Gastrocnemius medialis (tissue), 4 donors: Measurements from ENCODE around the gene FZD2. TPM values are rescaled to one million over a fixed set of nuclear protein-coding genes. Genes with fewer than 3 reads are reported as not detected.

Experiments
- ATAC-seq, 2 donors: fragments of 150-250 bp; one replicate each; pipeline ENCODE4 v1.9.1; 2016
- DNase-seq, 2 donors: peaks; one replicate each; pipeline ENCODE4 v3.0.0-alpha.2; 2019
- H3K27ac ChIP-seq, 4 donors: fragments of 200-600 bp; sonication (generic); 1 replicate in 1 of 4; 2 replicates in 3 of 4; pipeline ENCODE4 v1.5.1; 2016 to 2018; ENCODE audit warnings: mild to moderate bottlenecking in 2 of 4, moderate library complexity in 1 of 4
- H3K27me3 ChIP-seq, 3 donors: fragments of 200-600 bp; sonication (generic) in 2 of 3; 1 replicate in 1 of 3; 2 replicates in 2 of 3; pipeline versions ENCODE4 v1.5.1 to v1.6.0; 2016 to 2019; ENCODE audit warnings: mild to moderate bottlenecking in 1 of 3, moderate library complexity in 1 of 3
- H3K36me3 ChIP-seq, 2 donors: fragments of 200-600 bp; sonication (generic) in 1 of 2; one replicate each; pipeline ENCODE4 v1.5.1; 2017 to 2018
- H3K4me1 ChIP-seq, 2 donors: fragments of 200-600 bp; sonication (generic) in 1 of 2; one replicate each; pipeline ENCODE4 v1.5.1; 2016 to 2017; ENCODE audit warnings: mild to moderate bottlenecking in 2 of 2
- H3K4me3 ChIP-seq, 4 donors: fragments of 200-600 bp; sonication (generic) in 3 of 4; 1 replicate in 1 of 4; 2 replicates in 3 of 4; pipeline ENCODE4 v1.5.1; 2016 to 2019; ENCODE audit warnings: mild to moderate bottlenecking in 2 of 4
- H3K9me3 ChIP-seq, 3 donors: fragments of 200-600 bp; sonication (generic) in 2 of 3; 1 replicate in 1 of 3; 2 replicates in 2 of 3; pipeline ENCODE4 v1.5.1; 2016 to 2019
- CTCF ChIP-seq, 5 experiments: fragments of 450-650 bp in 3 of 5; fragments of 200-600 bp in 2 of 5; sonication (generic) in 2 of 5; IDR thresholded peaks in 4 of 5; conservative IDR thresholded peaks in 1 of 5; 1 replicate in 4 of 5; 2 replicates in 1 of 5; pipeline ENCODE4 v1.5.1; 2016 to 2019; ENCODE audit warnings: antibody characterized with exemption in 5 of 5, mild to moderate bottlenecking in 3 of 5, moderate library complexity in 3 of 5
- POLR2A ChIP-seq, 2 donors: fragments of 450-650 bp; IDR thresholded peaks; one replicate each; pipeline ENCODE4 v1.6.1; 2017; ENCODE audit warnings: antibody characterized with exemption in 2 of 2, mild to moderate bottlenecking in 2 of 2, moderate library complexity in 2 of 2
- in situ Hi-C, 4 donors: fragments of 200-750 bp; cut with MboI; loops; one replicate each; pipeline versions ENCODE4 v1.15.0 to v1.8.0; 2017; ENCODE audit warnings: low sequenced_read_pairs in 4 of 4
- intact Hi-C: fragments of 100-400 bp; cut with DNase I; formaldehyde crosslinking; loops from one replicate; pipeline ENCODE4 v1.15.1; 2023; ENCODE audit warnings: low total_unique reads
- total RNA-seq, 4 donors: library from RNA; depleted of rRNA; stranded (reverse); fragments of >200 nt; gene quantifications; one replicate each; pipeline versions ENCODE4 v1.1.0 to v1.2.3, GENCODE V29; 2016

FZD2 gene
- total RNA-seq, 4 donors from 2014 or later: 0.31 to 0.68 (median 0.58) TPM; not detected in 1

- H3K27ac ChIP-seq: no peak overlapping the region
- H3K4me3 ChIP-seq: no peak overlapping the region
- intact Hi-C loops: no loop called here
- no peaks in the 10 kb centered on the region for H3K9me3 ChIP-seq
- H3K36me3 ChIP-seq: no peaks in the 10 kb centered on the region
- H3K27me3 ChIP-seq: peaks cover 5 to 23% (median 20%) of the 10 kb centered on the region in 3 donors
- DNase-seq (no peak), ATAC-seq (no peak)
- H3K4me1 ChIP-seq: no peaks in the 10 kb centered on the region
- TF ChIP-seq CTCF (IDR thresholded peaks at IDR 0.05 in 4 of 5, conservative IDR thresholded peaks at IDR 0.05 in 1 of 5) (no peak), POLR2A (IDR thresholded peaks at IDR 0.05) (no peak)
- in situ Hi-C loops: loop anchor here in 1 of 4 donors (25.0 kb wide), 1 partner anchor 97 kb away; no protein-coding TSS in a partner anchor
Observed at GRCh38 chr17:44540246-44541084, 16.8 kb upstream of the FZD2 start.

GRCh38 chr17:44541884-44542581 is 15.3 kb upstream of the FZD2 start:
- no peak for TF ChIP-seq POLR2A (IDR thresholded peaks at IDR 0.05)
- no peak for TF ChIP-seq CTCF (IDR thresholded peaks at IDR 0.05 in 4 of 5, conservative IDR thresholded peaks at IDR 0.05 in 1 of 5)
- intact Hi-C loops (no loop called here), in situ Hi-C loops (loop anchor here in 1 of 4 donors (25.0 kb wide), 1 partner anchor 95 kb away; no protein-coding TSS in a partner anchor)
- ATAC-seq: no peak
- Histone ChIP-seq H3K36me3 (no peaks in the 10 kb centered on the region), H3K4me1 (no peaks in the 10 kb centered on the region), H3K9me3 (no peaks in the 10 kb centered on the region), H3K4me3 (no peak overlapping the region), H3K27ac (no peak overlapping the region), H3K27me3 (peaks cover 5 to 27% (median 20%) of the 10 kb centered on the region in 3 donors)
- DNase-seq: no peak

GRCh38 chr17:44543213-44543904 is 13.9 kb upstream of the FZD2 start:
- in situ Hi-C loops: loop anchor here in 1 of 4 donors (25.0 kb wide), 1 partner anchor 94 kb away; no protein-coding TSS in a partner anchor
- H3K27me3 ChIP-seq: peaks cover 5 to 27% (median 20%) of the 10 kb centered on the region in 3 donors
- H3K4me3 ChIP-seq: no peak overlapping the region
- ATAC-seq (no peak), DNase-seq (no peak)
- no peaks in the 10 kb centered on the region for H3K36me3 ChIP-seq
- intact Hi-C loops: no loop called here
- H3K9me3 ChIP-seq: no peaks in the 10 kb centered on the region
- TF ChIP-seq CTCF (IDR thresholded peaks at IDR 0.05 in 4 of 5, conservative IDR thresholded peaks at IDR 0.05 in 1 of 5) (no peak), POLR2A (IDR thresholded peaks at IDR 0.05) (no peak)
- H3K27ac ChIP-seq: no peak overlapping the region
- H3K4me1 ChIP-seq: no peaks in the 10 kb centered on the region

GRCh38 chr17:44543905-44544523 is 13.3 kb upstream of the FZD2 start:
- intact Hi-C loops: no loop called here

More at GRCh38 chr17:44543905-44544523, 13.3 kb upstream of the FZD2 start:
- TF ChIP-seq POLR2A (IDR thresholded peaks at IDR 0.05): no peak
- no peak for TF ChIP-seq CTCF (IDR thresholded peaks at IDR 0.05 in 4 of 5, conservative IDR thresholded peaks at IDR 0.05 in 1 of 5)
- no peaks in the 10 kb centered on the region for H3K9me3 ChIP-seq
- no peak overlapping the region for H3K4me3 ChIP-seq
- no peak for DNase-seq
- in situ Hi-C loops: loop anchor here in 1 of 4 donors (25.0 kb wide), 1 partner anchor 93 kb away; no protein-coding TSS in a partner anchor
- no peak overlapping the region for H3K27ac ChIP-seq
- H3K36me3 ChIP-seq: no peaks in the 10 kb centered on the region
- peaks cover 5 to 27% (median 20%) of the 10 kb centered on the region in 3 donors for H3K27me3 ChIP-seq
- no peak for ATAC-seq
- no peaks in the 10 kb centered on the region for H3K4me1 ChIP-seq
